ENCODE measurements around the gene MYADML2.

Gene MYADML2

DNA sequence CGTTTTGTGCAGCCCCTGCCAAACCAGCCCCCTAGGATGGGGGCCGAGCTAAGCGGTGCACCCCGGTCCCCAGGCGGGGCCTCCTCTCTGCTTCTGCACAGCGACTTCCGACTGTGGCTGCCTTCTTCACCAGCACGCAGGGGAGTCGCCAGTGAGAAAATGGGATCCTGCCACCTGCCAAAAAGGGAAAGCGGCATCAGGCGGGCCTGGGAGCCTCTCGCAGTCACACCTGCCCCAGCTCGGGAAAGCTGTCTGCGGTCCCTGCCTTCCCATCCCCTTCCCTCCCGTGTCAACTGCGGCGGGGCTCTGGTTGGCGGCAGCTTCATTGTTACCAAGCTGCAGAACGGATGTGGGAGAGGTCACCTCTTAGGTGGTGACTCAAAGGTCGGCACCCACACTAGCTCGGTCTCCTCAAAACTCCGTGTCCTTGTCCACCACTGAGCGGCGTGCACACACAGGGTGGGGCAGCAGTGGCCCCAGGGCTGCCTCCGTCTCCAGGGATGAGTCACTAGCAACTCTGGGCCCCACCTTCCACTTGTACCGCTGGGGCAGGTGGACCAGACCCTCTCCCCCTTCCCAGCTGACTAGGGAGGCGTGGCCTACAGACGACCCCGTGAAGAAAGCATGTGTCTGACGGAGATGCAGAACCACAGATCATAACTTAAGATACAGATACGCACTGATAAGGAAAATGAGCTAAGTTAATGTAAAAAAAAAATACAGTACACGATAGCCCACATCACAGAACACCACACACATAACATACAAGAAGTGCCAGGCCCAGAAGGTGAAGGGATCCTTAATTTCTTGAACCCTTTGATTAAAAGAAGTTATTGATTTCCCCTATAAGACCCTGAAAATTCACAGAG lies 34.4 kb downstream of the MYADML2 start:
- Histone ChIP-seq H3K4me3 (ENCODE audit: low read depth in 1 of 2, low read length in 1 of 2) (no peak overlapping the region), H3K4me1 (ENCODE audit: control insufficient read depth in 1 of 2, insufficient read depth in 1 of 2, low read depth in 1 of 2, low read length in 1 of 2) (peaks cover 41 to 45% of the 10 kb centered on the region in 2 experiments), H3K27ac (peak overlapping the region; percentile 56), H3K9me3 (no peaks in the 10 kb centered on the region), H3K36me3 (peaks cover 51% of the 10 kb centered on the region), H3K27me3 (peaks cover 4% of the 10 kb centered on the region)
- TF ChIP-seq, protein P1, sequence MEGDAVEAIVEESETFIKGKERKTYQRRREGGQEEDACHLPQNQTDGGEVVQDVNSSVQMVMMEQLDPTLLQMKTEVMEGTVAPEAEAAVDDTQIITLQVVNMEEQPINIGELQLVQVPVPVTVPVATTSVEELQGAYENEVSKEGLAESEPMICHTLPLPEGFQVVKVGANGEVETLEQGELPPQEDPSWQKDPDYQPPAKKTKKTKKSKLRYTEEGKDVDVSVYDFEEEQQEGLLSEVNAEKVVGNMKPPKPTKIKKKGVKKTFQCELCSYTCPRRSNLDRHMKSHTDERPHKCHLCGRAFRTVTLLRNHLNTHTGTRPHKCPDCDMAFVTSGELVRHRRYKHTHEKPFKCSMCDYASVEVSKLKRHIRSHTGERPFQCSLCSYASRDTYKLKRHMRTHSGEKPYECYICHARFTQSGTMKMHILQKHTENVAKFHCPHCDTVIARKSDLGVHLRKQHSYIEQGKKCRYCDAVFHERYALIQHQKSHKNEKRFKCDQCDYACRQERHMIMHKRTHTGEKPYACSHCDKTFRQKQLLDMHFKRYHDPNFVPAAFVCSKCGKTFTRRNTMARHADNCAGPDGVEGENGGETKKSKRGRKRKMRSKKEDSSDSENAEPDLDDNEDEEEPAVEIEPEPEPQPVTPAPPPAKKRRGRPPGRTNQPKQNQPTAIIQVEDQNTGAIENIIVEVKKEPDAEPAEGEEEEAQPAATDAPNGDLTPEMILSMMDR (IDR thresholded peaks at IDR 0.05), result no peak

DNA sequence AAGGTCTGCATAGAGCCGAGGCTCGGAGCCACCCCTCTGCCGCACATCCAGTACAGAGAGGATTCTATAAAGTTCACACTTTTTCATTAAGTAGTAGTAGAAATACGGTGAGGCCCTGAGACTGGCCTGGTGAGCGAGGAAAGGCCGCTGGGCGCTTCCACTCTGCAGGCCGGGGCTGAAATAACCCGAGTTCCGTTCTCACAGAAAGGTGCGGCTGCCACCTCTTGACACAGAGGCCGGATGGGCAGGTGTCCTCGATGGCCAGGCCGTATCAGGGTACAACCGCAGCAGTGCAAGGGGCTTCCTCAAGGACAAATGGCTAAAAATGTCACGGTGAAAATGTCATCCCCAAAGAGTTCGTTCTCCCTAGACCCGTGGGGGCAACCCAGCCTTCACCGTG lies 35.1 kb downstream of the MYADML2 start:
- TF ChIP-seq, protein P1 (IDR thresholded peaks at IDR 0.05), result no peak
- Histone ChIP-seq H3K27ac (peak overlapping the region; percentile 56), H3K36me3 (peaks cover 50% of the 10 kb centered on the region), H3K27me3 (peaks cover 4% of the 10 kb centered on the region), H3K4me3 (ENCODE audit: low read depth in 1 of 2, low read length in 1 of 2) (peak overlapping the region; percentile 32 to 57), H3K4me1 (ENCODE audit: control insufficient read depth in 1 of 2, insufficient read depth in 1 of 2, low read depth in 1 of 2, low read length in 1 of 2) (peaks cover 34 to 39% of the 10 kb centered on the region in 2 experiments), H3K9me3 (no peaks in the 10 kb centered on the region)

DNA sequence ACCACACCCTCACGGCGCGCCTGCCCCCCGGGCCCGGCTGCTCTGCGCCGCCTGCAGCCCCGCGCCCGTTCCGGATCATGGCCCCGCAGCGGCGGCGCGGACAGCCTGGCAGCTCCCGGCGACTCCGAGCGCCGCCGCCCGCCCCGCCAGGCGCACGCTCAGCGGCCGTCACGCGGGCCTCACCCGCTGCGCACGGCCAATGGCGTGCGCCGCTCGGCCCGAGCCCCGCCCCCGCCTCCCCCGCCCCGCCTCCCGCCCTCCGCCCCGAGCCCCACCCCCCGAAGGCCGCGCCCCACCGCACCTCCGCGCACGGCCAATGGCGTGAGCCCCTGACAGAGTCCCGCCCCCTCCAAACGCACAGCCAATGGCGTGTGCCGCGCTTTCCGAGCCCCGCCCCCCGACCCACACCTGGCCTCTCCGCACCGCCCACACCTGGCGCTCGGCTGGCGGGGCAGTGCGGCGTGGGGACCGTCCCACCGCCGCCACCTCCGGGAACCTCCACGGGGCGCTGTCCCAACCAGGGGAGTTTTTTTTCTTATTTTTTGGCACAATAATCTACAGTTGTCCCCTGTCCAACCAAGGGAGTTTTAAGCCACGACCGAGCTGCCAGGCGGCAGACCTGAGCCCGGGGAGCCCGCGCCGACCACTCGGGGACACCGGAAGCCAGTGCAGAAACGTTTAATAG lies 35.6 kb downstream of the MYADML2 start, which contains the start of gene PCYT2:
TSS of gene PCYT2 (minus strand) at position 123 of the 685 bp plus-strand sequence. CDS start at position 79, 44 bp downstream.
- H3K36me3 ChIP-seq, result peaks cover 44% of the 10 kb centered on the region
- H3K27ac ChIP-seq, result peak within 1 kb of the TSS; percentile 56
- H3K9me3 ChIP-seq, result no peaks in the 10 kb centered on the region
- TF ChIP-seq, protein P1 (IDR thresholded peaks at IDR 0.05), result no peak
- peak within 1 kb of the TSS; percentile 70 to 76 for H3K4me3 ChIP-seq (ENCODE audit: low read depth in 1 of 2, low read length in 1 of 2)
- H3K4me1 ChIP-seq (ENCODE audit: control insufficient read depth in 1 of 2, insufficient read depth in 1 of 2, low read depth in 1 of 2, low read length in 1 of 2), result peaks cover 29 to 34% of the 10 kb centered on the region in 2 experiments
- H3K27me3 ChIP-seq, result peaks cover 4% of the 10 kb centered on the region

DNA sequence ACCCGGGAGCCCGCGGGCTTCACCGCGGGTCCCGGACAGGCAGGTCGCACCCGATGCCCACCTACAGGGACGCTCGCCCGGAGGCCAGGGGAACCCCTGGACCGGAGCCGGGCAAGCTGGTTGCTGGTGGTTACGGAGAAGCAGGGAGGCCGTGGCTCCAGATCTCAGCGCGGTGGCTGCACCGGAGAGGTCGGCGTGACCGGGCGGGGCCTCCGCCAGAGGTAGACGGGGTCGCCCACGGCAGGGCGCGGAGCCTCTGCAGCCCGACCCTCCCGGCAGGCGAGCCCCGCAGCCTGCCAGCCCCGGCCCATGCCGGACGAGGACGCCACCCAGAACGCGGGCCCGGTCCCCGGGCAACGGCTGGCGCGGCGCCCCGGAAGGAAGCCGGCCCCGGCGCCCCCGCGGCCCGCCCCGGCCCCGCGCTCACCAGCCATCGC lies 36.2 kb downstream of the MYADML2 start:
- peaks cover 4% of the 10 kb centered on the region for H3K27me3 ChIP-seq
- no peaks in the 10 kb centered on the region for H3K9me3 ChIP-seq
- peaks cover 42% of the 10 kb centered on the region for H3K36me3 ChIP-seq
- TF ChIP-seq, protein P1 (IDR thresholded peaks at IDR 0.05), result no peak
- H3K4me3 ChIP-seq (ENCODE audit: low read depth in 1 of 2, low read length in 1 of 2), result peak overlapping the region; percentile 70 to 76
- H3K4me1 ChIP-seq (ENCODE audit: control insufficient read depth in 1 of 2, insufficient read depth in 1 of 2, low read depth in 1 of 2, low read length in 1 of 2), result peaks cover 23 to 28% of the 10 kb centered on the region in 2 experiments
- peak overlapping the region; percentile 36 for H3K27ac ChIP-seq

DNA sequence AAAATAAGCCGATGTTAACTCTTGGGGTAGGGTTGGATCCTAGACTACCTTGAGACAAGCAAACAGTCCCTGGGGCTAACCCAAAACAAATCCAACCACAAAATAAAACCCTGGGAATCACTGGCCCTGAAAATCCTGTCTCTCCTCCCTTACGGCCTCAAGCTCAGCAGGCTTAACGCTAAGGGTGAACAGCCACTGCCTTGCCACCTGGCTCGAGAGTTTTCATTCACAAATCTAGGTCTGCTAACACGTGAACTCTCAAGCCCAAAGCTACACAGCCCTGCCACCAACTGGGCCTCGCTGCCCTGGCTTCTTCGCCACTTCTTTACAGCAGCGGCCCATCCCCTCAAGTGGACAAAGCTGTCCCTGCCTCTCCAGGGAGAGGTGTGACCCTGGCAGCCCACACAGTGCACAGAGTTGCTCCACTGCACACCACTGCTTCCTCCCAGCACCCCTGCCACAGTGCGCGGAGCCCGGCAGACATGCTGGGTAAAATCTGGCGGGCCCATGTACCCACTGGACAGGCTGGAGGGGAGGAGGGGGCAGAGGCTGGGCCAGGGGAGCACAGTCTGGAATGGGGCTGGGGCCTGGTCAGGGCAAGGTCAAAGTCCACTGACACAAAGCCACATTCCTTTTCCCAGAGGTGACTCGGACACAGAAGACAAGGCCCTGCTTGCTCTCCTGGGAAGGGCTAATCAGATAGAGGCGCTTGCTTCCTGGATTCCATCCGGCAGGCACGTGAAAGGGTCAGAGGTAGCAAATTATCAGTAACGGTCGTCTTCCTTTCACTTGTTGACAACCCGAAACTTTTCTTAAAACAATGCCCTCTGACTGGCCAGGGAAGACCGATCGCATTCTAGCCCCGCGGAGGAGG lies 36.8 kb downstream of the MYADML2 start:
- peaks cover 36% of the 10 kb centered on the region for H3K36me3 ChIP-seq
- H3K9me3 ChIP-seq, result no peaks in the 10 kb centered on the region
- peak overlapping the region; percentile 70 to 76 for H3K4me3 ChIP-seq (ENCODE audit: low read depth in 1 of 2, low read length in 1 of 2)
- peaks cover 4% of the 10 kb centered on the region for H3K27me3 ChIP-seq
- H3K4me1 ChIP-seq (ENCODE audit: control insufficient read depth in 1 of 2, insufficient read depth in 1 of 2, low read depth in 1 of 2, low read length in 1 of 2), result peaks cover 19 to 23% of the 10 kb centered on the region in 2 experiments
- H3K27ac ChIP-seq, result peak overlapping the region; percentile 36
- TF ChIP-seq, protein P1 (IDR thresholded peaks at IDR 0.05), result no peak
